NCI-H2107 treated with DMSO at 0.1 percent for 48 hours (cell line): ENCODE measurements around the gene NUBPL.
"Not testable (repeated sequence)": the region's sequence is repeated elsewhere in the genome, so short reads cannot be mapped to it uniquely, and the experiment has no call there.

Source experiments
- DNase-seq: peaks from one replicate; lab custom pipeline; 2025; ENCODE audit not compliant: unreplicated experiment; lab: John Stamatoyannopoulos, UW

The NUBPL gene

DNA sequence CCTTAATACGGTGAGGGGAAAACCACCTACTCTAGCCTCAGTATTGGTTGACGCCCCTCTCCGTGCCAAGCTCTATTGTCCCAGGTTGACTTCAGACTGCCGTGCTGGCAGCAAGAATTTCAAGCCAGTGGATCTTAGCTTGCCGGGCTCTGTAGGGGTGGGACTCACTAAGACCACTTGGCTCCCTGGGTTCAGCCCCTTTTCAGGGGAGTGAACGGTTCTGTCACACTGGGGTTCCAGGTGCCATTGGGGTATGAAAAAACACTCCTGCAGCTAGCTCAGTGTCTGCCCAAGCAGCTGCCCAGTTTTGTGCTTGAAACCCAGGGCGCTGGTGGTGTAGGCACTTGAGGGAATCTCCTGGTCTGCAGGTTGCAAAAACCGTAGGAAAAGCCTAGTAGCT lies 107.1 kb downstream of the NUBPL start:
- no peak for DNase-seq

DNA sequence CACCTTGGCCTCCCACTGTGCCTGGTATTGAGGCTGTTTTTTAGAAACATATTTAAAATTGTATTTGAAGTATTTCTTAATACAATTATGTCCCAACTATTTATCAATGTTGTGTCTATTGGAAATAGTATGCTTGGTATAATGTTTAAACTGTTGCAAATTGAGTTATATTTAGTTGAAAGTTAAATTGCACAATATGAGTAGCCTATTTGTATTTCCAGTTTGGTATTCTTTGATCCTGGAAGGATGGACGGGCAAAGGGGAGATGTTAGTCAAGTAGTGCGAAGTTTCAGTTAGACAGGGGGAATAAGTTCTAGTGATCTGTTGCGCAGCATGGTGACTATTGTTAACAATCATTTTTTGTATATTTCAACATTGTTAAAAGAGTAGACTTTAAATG lies 111.5 kb downstream of the NUBPL start:
- DNase-seq = no peak

DNA sequence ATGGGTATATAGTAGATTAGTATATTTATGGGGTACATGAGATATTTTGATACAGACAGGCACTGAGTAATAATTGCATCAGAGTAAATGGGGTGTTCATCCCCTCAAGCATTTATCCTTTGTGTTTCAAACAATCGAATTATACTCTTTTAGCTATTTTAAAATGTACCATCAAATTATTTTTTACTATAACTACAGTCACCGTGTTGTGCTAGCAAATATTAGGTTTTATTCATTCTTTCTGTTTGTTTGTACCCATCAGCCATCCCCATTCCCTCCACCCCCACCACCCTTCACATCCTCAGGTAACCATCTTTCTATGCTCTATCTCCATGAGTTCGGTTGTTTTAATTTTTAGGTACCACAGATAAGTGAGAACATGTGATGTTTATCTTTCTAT lies 115.8 kb downstream of the NUBPL start:
- no peak for DNase-seq

DNA sequence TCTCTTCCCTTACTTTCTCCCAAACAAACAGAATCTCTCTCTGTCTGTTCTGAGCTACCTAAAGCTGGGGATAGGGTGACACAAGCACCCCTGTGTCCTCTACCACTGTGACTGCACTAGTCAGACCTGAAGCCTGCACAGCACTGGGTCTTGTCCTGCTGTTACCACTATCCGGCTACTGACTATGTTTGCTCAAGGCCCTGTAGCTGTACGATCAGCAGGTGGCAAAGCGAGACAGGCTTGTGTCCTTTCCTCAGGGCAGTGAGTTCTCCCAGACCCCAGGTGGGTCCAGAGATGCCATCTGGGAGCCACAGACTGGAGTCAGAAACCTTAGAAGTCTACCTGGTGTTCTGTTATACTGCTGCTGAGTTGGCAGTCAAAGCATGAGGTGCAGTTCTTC lies 116.4 kb downstream of the NUBPL start:
- no peak for DNase-seq

DNA sequence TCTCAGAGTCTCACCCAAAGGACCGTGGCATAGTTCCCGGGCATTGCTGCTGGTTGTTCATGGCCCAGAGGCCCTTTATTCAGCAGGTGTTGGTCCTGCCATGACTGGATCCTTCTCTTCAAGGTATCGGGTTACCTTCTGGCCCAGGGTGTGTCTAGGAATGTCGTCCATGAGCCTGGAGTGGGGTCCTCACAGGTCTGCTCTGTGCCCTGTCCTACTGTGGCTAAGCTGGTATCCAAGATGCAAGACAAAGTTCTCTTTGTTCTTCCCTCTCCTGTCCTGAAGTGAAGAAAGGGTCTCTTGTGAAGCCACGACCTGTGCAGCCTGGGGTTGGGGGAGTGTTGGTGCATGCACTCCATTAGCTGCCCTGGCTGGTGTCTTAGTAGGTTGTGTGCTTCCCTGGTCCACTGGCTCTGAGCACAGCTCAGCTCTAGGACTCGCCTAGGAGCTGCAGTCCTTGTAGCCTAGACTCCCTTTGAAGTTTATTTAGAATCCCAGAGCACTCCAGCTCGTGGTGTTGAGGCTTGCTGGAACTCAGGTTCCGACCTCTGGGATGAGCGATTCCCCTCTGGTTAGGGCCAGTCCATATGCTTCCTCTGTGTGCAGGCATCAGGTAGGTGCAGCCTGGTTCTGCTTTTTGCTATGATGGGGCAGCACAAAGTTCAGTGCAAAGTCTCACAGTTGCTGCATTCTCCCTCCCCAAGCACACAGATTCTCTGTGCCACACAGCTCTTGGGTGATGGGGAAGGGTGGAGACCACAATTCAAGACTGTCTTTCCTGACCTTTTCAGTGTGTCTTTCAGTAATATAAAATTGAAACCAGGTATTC lies 117.4 kb downstream of the NUBPL start:
- DNase-seq = no peak

DNA sequence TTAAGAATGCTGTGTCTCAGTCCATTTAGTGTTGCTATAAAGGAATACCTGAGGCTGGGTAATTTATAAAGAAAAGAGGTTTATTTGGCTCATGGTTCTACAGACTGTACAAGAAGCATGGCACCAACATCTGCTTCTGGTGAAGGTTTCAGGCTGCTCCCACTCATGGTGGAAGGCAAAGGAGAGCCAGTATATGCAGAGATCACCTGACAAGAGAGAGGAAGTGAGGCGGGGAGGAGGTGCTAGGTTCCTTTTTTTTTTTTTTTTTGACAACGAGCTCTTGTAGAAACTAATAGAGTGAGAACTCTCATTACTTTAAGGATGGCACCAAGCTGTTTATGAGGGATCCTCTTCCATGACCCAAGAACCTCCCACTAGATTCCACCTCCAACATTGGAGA lies 121.6 kb downstream of the NUBPL start:
- no peak for DNase-seq

DNA sequence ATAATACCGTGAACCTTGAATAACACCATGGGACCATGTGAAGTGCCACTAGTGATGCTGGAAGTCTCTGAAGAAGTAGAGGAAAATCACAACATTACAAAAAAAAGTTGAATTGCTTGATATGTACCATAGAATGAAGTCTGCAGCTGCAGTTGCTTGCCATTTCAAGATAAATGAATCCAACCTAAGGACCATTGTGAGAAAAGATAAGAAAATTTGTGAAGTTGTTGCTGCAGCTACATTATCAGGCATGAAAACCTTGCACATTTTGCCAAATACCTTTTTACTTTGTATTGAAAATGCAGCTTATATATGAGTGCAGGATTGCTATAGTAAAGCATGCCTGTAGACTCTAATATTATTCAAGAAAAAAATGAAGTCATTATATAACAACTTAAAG lies 126.5 kb downstream of the NUBPL start:
- no peak for DNase-seq

DNA sequence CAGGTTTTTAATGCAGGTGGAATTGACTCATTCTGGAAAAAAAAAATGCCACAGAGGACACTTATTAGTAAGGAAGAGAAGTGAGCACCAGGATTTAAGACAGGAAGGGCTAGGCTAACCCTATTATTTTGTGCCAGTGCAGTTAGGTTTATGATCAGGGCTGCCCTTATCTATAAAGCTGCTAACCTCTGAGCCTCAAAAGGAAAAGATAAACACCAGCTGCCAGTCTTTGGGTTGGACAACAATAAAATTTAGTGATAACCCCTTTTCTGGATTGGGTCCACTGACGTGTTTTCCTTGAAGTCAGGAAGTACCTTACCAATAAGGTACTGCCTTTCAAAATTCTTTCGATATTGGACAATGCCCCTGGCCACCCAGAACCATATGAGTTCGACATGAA lies 128.9 kb downstream of the NUBPL start:
- DNase-seq = no peak

DNA sequence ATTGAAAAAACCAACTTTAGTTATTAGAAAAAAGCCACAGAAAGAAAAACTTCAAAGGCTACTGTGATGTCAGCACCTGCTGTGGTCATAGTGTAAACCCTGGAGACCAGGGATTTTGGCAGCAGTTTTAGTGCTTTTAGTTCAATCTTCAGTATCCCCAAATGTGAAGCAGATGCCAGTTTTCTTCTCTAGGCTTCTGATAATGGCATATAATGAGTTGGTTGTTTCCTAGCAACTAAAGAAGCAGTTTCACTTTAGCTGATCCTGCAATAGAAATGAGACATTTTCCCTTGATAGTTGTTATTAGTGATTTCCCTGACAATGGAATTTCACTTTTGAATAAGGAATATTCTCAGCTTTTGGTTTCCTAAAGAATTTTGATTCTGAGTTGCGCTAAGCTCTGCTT lies 131.2 kb downstream of the NUBPL start:
- DNase-seq = peak; percentile 42

DNA sequence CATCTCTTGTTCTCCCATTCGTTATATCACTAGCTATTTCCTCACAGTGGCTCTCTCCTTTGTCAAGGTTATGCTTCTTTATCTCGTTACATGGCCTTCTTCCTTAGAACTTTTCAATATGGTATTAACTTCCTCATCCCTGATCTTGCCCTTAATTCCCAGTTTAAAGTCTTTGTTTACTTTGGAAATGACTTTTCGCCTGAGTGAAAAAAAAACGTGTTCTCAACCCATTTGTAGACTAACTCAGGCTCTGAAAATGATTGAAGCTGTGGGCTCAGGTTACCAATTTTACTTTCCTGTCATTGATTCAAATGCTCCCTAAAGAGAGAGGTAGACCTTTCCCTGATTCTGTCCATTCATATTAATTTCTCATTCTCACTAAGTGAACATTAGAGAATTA lies 135.2 kb downstream of the NUBPL start:
- DNase-seq = no peak

DNA sequence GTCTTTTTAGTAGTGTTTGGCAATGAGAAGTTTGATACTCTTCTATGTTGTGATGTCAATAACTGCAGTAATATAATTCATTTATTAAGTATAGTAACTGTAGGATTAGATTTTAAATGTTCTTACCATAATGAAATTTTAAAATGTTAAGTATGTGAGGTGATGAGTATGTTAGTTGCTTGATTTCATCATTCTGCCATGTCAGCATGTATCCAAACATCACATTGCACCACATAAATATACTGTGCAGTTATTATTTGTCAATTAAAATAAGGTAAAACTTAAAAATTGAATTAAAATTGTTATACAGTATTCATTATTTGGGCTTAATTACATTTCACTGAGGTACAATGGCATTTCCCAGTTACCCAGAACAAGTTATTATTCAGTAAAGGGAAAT lies 138.6 kb downstream of the NUBPL start:
- no peak for DNase-seq

DNA sequence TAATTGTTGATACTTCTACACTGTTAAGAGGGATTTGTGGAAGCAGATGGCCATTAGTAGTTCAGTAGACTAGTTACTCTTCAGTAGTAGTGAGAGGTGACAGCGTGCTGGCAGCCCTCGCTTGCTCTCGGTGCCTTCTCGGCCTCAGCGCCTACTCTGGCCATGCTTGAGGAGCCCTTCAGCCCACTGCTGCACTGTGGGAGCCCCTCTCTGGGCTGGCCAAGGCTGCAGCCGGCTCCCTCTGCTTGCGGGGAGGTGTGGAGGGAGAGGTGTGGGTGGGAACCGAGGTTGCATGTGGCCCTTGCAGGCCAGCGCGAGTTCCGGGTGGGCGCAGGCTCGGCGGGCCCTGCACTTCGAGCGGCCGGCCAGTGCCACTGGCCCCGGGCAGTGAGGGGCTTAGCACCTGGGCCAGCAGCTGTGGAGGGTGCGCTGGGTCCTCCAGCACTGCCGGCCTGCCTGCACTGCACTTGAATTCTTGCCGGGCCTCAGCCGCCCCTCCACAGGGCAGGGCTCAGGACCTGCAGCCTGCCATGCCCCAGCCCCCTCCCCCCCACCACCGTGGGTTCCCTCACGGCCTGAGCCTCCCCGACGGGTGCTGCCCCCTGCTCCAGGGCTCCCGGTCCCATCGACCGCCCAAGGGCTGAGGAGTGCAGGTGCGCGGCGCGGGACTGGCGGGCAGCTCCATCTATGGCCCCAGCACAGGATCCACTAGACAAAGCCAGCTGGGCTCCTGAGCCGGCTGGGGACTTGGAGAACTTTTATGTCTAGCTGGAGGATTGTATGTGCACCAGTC lies 139.3 kb downstream of the NUBPL start:
- DNase-seq = no peak

DNA sequence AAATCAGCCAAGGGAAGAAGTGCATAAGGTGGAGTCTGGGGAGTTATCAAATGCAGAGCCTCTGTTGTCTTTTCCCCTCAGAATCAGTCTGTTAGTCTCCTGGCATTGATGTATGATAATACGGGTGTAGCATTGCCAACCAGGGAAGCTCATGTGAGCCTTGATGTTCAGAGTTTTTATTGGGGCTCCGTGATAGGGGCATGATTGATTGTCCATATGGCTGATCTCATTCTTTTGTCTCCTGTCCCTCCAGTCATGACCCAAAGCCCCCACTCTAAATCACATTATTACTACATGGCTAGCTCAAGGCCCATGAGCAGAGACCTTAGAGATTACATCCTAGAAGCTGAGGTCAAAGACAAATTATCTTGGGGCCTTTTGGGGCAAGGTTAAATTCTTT lies 140.9 kb downstream of the NUBPL start:
- DNase-seq = no peak

DNA sequence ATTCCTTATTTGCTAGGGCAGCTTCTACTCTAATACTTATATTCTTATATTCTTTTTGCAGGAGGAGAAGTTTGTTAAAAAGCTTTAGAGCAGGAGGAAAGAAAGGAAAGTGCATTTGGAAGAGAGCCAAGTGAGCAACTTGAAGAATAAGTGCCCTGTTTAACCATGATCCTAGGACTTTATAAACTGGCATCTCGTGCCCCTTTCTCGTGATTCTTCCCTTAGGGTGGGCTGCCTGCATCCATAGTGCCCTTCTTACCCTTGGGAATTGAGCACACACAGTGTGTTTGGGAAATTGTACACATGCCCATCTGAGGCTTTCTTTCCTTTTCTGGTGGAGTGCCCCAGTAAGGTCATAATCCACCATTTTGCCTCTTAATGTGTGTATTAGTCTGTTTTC lies 141.9 kb downstream of the NUBPL start:
- no peak for DNase-seq

DNA sequence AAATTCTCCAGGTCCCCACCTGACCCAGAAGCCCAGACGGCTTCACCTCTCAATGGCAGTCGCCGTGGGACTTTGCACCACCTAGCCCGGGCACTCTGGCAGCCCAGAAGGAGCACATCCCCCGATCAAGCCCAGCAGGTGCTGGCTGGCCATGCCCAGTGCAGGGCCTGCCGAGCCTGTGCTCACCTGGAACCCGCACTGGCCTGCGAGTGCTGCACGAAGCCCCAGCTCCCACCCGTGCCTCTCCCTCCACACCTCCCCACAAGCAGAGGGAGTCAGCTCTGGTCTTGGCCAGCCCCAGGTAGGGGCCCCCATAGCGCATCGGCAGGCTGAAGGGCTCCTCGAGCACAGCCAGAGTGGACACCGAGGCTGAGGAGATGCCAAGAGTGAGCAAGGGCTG lies 144.5 kb downstream of the NUBPL start:
- DNase-seq = no peak

DNA sequence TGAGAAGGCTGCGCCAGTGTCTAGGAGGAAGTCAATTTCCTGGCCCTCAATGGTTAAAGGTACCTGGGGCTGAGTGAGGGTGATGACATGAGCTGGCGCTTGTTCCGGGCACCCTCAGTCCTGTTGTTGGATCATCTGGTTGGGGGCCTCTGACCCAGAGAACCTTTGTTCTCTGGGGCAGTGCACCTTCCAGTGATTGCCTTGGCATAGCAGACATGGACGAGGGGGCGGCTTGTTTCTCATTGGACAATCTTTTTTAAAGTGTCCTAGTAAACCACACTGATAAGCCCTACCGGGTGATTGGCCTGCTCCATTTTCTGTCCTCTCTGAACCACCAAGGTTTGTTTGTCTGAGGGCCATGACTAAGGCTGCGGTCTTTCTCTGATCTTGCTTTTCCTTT lies 147.5 kb downstream of the NUBPL start:
- not testable (repeated sequence) for DNase-seq

DNA sequence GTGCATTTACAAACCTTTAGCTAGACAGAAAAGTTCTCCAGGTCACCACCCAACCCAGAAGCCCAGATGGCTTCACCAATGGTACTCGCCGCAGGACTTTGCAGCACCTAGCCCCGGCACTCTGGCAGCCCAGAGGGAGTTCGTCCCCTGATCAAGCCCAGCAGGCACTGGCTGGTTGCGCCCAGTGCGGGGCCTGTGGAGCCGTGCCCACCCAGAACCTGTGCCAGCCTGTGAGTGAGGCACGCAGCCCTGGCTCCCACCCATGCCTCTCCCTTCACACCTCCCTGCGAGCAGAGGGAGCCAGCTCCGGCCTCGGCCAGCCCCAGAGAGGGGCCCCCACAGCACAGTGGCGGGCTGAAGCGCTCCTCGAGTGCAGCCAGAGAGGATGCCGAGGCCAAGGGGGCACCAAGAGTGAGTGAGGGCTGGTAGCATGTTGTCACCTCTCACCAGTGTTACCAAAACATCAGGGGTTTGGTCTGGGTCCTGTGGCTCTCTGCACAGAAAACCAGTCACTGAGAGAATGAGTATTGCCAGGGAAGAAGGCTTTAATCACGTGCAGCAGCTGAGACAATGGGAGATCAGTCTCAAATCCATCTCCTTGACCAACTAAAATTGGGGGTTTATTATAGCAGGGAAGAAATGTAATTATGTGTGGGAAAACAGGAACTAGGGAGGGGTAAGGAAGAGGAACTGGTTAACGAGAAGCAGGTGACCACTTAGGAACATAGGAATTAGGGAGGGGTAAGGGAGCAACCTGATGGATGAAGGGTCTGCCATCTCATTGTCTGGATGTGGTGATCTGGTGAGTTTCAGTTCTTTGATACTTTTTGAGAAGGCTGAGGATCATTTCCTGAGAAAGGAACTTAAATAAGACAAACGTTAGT lies 151.3 kb downstream of the NUBPL start:
- DNase-seq = no peak

DNA sequence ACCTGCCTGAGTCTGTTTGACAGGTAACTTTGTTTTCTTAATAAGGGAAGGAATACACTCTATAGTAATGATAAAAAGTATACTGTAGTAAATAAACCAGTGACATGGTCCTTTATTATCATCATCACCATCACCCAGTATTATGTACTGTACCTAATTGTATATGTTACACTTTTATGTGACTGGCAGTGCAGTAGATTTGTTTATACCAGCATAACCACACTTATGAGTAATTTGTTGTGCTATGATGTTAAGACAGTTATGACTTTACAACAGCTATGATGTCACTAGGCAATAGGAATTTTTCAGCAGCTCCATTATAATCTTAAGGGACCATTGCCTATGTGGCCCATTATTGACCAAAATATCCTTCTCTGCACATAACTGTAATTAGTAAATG lies 155.0 kb downstream of the NUBPL start:
- no peak for DNase-seq

DNA sequence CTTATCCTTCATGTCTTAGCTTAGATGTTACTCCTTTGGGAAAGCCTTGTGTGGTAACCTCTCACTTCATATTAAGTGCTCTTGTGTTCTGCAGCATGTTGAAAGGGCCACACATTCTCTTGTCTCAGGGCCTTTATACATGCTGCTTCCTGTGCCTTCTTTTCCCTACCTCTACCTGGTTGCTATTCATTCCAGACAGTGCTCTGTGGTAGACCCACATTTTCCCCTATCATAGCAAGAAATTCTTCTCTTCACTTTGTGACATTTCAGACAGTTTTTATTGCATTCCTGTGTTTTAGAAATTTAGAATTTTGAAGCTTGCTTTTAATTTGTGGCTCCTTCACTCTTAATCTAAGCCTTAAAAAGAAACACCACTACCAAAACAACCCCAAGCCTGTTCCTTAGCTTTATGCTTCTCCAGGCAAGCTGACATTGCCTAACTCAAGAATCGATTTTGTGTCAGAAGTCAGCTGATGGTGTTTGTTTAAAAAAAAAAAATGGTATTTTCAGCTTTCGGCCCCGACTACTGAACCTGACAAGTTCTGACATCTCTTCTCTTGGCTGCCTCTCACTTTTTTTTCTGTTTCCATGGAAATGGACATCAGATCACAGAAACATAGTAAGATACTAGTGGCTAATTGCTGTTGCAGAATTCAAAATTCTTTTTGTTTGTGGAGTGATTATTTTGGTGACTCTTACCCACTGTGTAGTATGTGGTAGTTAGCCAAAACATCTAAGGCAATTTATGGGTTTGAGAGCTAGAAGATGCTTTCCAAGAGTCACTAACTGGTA lies 156.3 kb downstream of the NUBPL start:
- DNase-seq = no peak

DNA sequence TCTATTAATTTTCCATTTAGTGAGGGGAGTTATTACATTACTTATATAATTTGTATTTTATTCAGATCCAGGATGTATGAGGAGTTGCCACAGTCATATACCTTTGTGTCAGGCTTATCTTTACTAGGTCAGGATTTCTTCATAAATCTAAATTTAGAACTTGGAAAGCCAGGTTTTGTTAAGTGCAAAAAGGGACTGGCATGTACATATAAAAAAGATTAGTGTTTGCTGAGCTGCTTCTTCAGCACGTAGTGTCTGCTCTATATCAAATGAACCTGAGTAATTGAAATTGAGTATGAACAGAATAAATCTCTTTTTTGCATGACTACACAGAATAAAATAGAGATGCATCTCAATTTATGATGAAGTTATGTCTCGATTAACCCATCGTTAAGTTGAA lies 157.4 kb downstream of the NUBPL start:
- no peak for DNase-seq

DNA sequence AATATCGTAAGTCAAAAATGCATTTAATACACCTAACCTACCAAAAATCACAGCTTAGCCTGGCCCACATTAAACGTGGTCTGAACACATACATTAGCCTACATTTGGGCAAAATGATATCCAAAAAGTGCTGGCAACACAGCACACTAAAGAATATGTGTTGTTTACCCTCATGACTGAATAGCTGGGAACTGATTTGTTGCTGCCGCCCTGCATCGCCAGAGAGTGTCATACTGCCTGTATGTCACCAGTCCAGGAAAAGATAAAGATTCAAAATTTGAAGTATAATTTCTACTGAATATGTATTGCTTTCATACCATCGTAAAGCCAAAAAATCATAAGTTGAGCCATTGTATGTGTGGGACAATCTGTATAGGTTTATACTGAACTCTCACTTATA lies 157.8 kb downstream of the NUBPL start:
- DNase-seq = no peak
